ENCODE measurements around the gene FAM114A1.

The FAM114A1 gene

GRCh38 chr4:38964942-38965775 lies 97.6 kb downstream of the FAM114A1 start:
- TF ChIP-seq CTCF (conservative IDR thresholded peaks at IDR 0.05; ENCODE audit: low read depth, low read length) = no peak
- no peak for DNase-seq (ENCODE audit: low read depth)
- H3K4me3 ChIP-seq (ENCODE audit: low read length) = no peak overlapping the region

- TF ChIP-seq CTCF (conservative IDR thresholded peaks at IDR 0.05; ENCODE audit: low read depth, low read length) = no peak
- DNase-seq (ENCODE audit: low read depth) = no peak
- H3K4me3 ChIP-seq (ENCODE audit: low read length) = no peak overlapping the region
Measured at GRCh38 chr4:38965866-38966265, 98.3 kb downstream of the FAM114A1 start.

- DNase-seq (ENCODE audit: low read depth) = peak; percentile 65
Measured at GRCh38 chr4:38967260-38968095, 99.9 kb downstream of the FAM114A1 start.

GRCh38 chr4:38968668-38969067 lies 101.1 kb downstream of the FAM114A1 start:
- no peak for DNase-seq (ENCODE audit: low read depth)
- TF ChIP-seq CTCF (conservative IDR thresholded peaks at IDR 0.05; ENCODE audit: low read depth, low read length) = no peak
- no peak overlapping the region for H3K4me3 ChIP-seq (ENCODE audit: low read length)

More at GRCh38 chr4:38967260-38968095, 99.9 kb downstream of the FAM114A1 start:
- H3K4me3 ChIP-seq (ENCODE audit: low read length) = no peak overlapping the region
- no peak for TF ChIP-seq CTCF (conservative IDR thresholded peaks at IDR 0.05; ENCODE audit: low read depth, low read length)

GRCh38 chr4:38976308-38976707 lies 108.7 kb downstream of the FAM114A1 start:
- TF ChIP-seq CTCF (conservative IDR thresholded peaks at IDR 0.05; ENCODE audit: low read depth, low read length) = no peak
- H3K4me3 ChIP-seq (ENCODE audit: low read length) = no peak overlapping the region
- DNase-seq (ENCODE audit: low read depth) = no peak

GRCh38 chr4:38979081-38979480 lies 111.5 kb downstream of the FAM114A1 start:
- DNase-seq (ENCODE audit: low read depth) = no peak

More at GRCh38 chr4:38979081-38979480, 111.5 kb downstream of the FAM114A1 start:
- H3K4me3 ChIP-seq (ENCODE audit: low read length) = no peak overlapping the region
- no peak for TF ChIP-seq CTCF (conservative IDR thresholded peaks at IDR 0.05; ENCODE audit: low read depth, low read length)
